Activated T-cell treated with anti-CD3 and anti-CD28 coated beads, Interleukin-2, amount 50 U/mL, for 4 hours (primary cell): Measurements from ENCODE around the gene WDR41. TPM values are rescaled to one million over a fixed set of nuclear protein-coding genes. Genes with fewer than 3 reads are reported as not detected.
"Not testable (repeated sequence)": the region's sequence is repeated elsewhere in the genome, so short reads cannot be mapped to it uniquely, and the experiment has no call there.

ENCODE experiments used
- ATAC-seq, 2 donors: fragments of 200-7000 bp; cut with Tn5 transposase; one replicate each; pipeline ENCODE4 v1.10.0; 2021
- DNase-seq: peaks from one replicate; pipeline ENCODE4 v3.0.0-alpha.2; 2020
- H3K27me3 Mint-ChIP-seq: one replicate; pipeline ENCODE4 v1.8.0; 2021; ENCODE audit warnings: low read depth, mixed read lengths
- H3K36me3 Mint-ChIP-seq: one replicate; pipeline ENCODE4 v1.8.0; 2022; ENCODE audit warnings: mixed read lengths; ENCODE audit not compliant: insufficient read depth
- H3K4me1 Mint-ChIP-seq: one replicate; pipeline ENCODE4 v1.8.0; 2021; ENCODE audit warnings: low read depth, mixed read lengths
- H3K4me3 Mint-ChIP-seq: one replicate; pipeline ENCODE4 v1.8.0; 2021; ENCODE audit warnings: mild to moderate bottlenecking, moderate library complexity, mixed read lengths
- H3K9me3 Mint-ChIP-seq: one replicate; pipeline ENCODE4 v1.8.0; 2021; ENCODE audit warnings: mixed read lengths
- total RNA-seq, 3 donors: library from RNA; stranded (reverse); gene quantifications; one replicate each; pipeline ENCODE4 v1.2.1, GENCODE V29; 2021

WDR41 gene
- total RNA-seq, 3 donors from 2014 or later = 11.5 to 17.9 (median 12.8) TPM

DNA sequence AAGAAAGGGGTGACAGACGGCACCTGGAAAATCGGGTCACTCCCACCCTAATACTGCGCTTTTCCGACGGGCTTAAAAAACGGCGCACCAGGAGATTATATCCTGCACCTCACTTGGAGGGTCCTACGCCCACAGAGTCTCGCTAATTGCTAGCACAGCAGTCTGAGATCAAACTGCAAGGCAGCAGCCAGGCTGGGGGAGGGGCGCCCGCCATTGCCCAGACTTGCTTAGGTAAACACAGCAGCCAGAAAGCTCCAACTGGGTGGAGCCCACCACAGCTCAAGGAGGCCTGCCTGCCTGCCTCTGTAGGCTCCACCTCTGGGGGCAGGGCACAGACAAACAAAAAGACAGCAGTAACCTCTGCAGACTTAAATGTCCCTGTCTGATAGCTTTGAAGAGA lies 17.1 kb downstream of the WDR41 start:
- not testable (repeated sequence) for H3K4me1 Mint-ChIP-seq, H3K4me3 Mint-ChIP-seq, H3K27me3 Mint-ChIP-seq, H3K9me3 Mint-ChIP-seq, DNase-seq, ATAC-seq
- H3K36me3 Mint-ChIP-seq = peaks cover 24% of the 10 kb centered on the region

DNA sequence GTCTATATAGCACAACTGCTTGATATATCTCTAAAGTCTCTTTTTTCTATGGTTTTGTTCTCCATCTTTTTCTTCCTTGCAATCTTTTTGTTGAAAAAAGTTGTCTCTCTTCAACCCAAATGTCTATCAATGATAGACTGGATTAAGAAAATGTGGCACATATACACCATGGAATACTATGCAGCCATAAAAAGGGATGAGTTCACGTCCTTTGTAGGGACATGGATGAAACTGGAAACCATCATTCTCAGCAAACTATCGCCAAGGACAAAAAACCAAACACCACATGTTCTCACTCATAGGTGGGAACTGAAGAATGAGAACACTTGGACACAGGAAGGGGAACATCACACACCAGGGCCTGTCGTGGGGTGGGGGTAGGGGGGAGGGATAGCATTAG lies 23.2 kb downstream of the WDR41 start:
- H3K4me3 Mint-ChIP-seq, DNase-seq, ATAC-seq, H3K4me1 Mint-ChIP-seq, H3K27me3 Mint-ChIP-seq: not testable (repeated sequence)
- Mint-ChIP-seq H3K9me3 (peaks cover 11% of the 10 kb centered on the region), H3K36me3 (peaks cover 27% of the 10 kb centered on the region)

DNA sequence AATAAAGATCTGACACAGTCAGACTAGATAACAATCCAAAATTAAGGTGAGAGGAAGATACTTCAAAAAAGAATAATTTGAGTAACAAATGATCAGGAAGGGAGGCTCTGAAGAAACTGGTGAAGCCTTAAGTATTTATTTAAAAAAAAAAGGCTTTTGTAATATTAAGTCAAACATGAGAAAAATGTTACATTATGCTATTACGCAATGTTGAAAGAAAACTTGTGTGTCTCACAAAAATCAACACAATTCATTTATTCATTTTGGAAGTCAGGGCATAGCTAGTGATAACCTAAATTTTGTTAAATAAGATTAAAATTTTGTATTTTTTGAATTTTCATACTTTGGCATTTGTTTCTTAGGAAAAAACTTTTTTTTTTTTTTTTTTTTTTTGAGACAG lies 28.2 kb downstream of the WDR41 start:
- no peak overlapping the region for H3K4me3 Mint-ChIP-seq
- peaks cover 2% of the 10 kb centered on the region for H3K9me3 Mint-ChIP-seq
- DNase-seq (no peak), ATAC-seq (no peak)
- H3K27me3 Mint-ChIP-seq = no peaks in the 10 kb centered on the region
- H3K4me1 Mint-ChIP-seq = peaks cover 3% of the 10 kb centered on the region
- H3K36me3 Mint-ChIP-seq = peaks cover 10% of the 10 kb centered on the region

DNA sequence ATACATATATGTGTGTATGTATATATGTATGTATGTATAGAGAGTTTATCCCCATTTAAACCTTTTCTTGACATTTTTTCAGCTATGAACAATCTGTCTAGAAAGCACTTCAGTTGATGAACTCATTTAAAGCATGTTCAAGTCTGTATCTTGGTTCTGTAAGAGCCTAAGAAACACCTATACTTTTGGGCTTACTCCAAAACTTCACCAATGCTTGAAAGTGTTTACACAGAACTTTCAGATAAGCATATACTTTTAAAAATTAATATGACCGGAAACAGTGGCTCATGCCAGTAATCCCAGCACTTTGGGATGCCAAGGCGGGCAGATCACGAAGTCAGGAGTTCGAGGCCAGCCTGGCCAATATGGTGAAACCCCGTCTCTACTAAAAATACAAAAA lies 30.8 kb downstream of the WDR41 start:
- Mint-ChIP-seq H3K27me3 (no peaks in the 10 kb centered on the region), H3K4me1 (peaks cover 2% of the 10 kb centered on the region), H3K4me3 (no peak overlapping the region), H3K36me3 (peaks cover 10% of the 10 kb centered on the region), H3K9me3 (no peaks in the 10 kb centered on the region)
- no peak for DNase-seq
- no peak for ATAC-seq

- H3K27me3 Mint-ChIP-seq = no peaks in the 10 kb centered on the region
- no peak for ATAC-seq
These were observed 38.0 kb downstream of the WDR41 start for GRCh38 chr5:77454123-77454522.

DNA sequence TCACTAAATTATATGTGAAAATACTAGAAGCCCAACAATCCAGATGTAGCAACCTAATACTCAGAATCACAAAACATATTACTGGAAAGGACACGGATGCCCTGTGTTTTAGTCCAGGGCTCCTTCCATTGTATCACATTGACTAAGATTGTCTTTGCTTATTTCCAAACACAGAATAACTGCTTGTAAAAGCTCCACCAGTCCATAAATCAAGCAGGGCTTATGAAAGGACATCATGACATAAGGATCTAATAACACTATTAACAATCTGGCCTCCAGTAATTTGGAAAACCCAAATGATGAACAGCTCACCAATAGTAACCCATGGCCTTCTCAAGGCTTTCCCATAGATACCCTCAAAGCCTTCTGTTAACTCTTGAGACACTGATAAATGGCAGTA lies 39.8 kb downstream of the WDR41 start:
- H3K36me3 Mint-ChIP-seq = peaks cover 29% of the 10 kb centered on the region
- no peaks in the 10 kb centered on the region for H3K27me3 Mint-ChIP-seq
- DNase-seq (no peak), ATAC-seq (no peak)
- no peaks in the 10 kb centered on the region for H3K9me3 Mint-ChIP-seq
- no peaks in the 10 kb centered on the region for H3K4me1 Mint-ChIP-seq
- H3K4me3 Mint-ChIP-seq = no peak overlapping the region

More at GRCh38 chr5:77454123-77454522, 38.0 kb downstream of the WDR41 start:
- peaks cover 21% of the 10 kb centered on the region for H3K36me3 Mint-ChIP-seq
- H3K4me1 Mint-ChIP-seq = no peaks in the 10 kb centered on the region
- no peaks in the 10 kb centered on the region for H3K9me3 Mint-ChIP-seq
- no peak for DNase-seq
- no peak overlapping the region for H3K4me3 Mint-ChIP-seq

DNA sequence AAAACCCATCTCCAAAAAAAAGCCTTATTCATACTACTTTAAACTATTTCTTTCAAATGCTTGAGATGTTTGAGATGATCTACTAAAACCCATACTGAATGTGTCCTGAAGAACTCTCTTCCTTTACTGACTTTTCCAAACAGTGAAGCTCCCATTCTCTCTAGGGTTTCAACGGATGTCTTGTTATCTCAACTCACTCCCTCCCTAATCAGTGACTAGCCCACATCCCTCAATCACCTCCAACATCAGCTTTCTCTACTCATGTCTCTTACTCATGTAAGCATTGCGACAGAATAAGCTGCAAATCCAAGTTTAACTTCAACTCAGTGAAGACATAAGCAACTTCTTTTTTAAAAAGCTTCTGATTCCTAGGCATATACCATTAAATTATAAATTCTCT lies 42.1 kb downstream of the WDR41 start:
- no peaks in the 10 kb centered on the region for H3K27me3 Mint-ChIP-seq
- no peak for DNase-seq
- no peaks in the 10 kb centered on the region for H3K9me3 Mint-ChIP-seq
- peaks cover 40% of the 10 kb centered on the region for H3K36me3 Mint-ChIP-seq
- H3K4me1 Mint-ChIP-seq = no peaks in the 10 kb centered on the region
- no peak overlapping the region for H3K4me3 Mint-ChIP-seq
- no peak for ATAC-seq

DNA sequence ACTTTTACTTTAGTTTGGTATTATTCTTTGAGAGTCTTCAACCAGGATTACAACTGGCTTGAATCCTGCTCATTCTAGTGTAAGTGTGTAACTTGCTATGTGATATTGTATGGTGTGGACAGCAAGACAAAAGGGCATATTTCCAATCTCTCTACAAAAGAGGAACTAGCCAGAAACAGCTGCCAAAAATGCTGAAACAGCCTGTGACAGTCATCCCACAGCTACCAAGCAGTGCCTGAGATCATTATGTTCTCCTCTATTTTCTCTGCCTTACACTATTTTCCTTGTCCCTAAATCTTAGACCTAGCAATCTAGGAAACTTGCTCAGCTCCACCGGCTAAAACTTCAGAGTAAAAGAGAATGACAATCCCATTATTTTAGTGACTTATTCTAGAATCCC lies 42.8 kb downstream of the WDR41 start:
- DNase-seq (no peak), ATAC-seq (no peak)
- Mint-ChIP-seq H3K9me3 (no peaks in the 10 kb centered on the region), H3K4me3 (no peak overlapping the region), H3K36me3 (peaks cover 45% of the 10 kb centered on the region), H3K27me3 (no peaks in the 10 kb centered on the region), H3K4me1 (no peaks in the 10 kb centered on the region)

GRCh38 chr5:77448831-77449230 lies 43.3 kb downstream of the WDR41 start:
- ATAC-seq (no peak), DNase-seq (no peak)
- Mint-ChIP-seq H3K4me1 (no peaks in the 10 kb centered on the region), H3K9me3 (no peaks in the 10 kb centered on the region), H3K27me3 (no peaks in the 10 kb centered on the region), H3K4me3 (no peak overlapping the region), H3K36me3 (peaks cover 46% of the 10 kb centered on the region)

GRCh38 chr5:77444356-77444755 lies 47.8 kb downstream of the WDR41 start:
- H3K36me3 Mint-ChIP-seq = peaks cover 45% of the 10 kb centered on the region
- H3K27me3 Mint-ChIP-seq = no peaks in the 10 kb centered on the region
- H3K4me1 Mint-ChIP-seq = no peaks in the 10 kb centered on the region
- H3K9me3 Mint-ChIP-seq = no peaks in the 10 kb centered on the region
- no peak for ATAC-seq
- DNase-seq = no peak
- no peak overlapping the region for H3K4me3 Mint-ChIP-seq

DNA sequence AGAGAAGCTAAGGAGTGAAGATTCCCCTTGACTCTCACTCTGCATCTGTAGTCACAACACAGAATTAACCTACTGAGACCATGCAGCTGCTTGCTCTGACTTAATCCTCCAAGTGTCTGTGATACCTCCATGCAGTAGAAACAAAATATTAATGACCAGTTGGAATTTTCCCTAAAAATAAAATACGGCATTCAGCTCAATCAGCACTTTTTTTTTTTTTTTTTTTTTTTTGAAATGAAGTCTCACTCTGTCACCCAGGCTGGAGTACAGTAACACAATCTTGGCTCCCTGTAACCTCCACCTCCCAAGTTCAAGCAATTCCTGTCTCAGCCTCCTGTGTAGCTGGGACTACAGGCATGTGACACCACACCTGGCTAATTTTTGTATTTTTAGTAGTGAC lies 48.4 kb downstream of the WDR41 start:
- Mint-ChIP-seq H3K27me3 (no peaks in the 10 kb centered on the region), H3K9me3 (no peaks in the 10 kb centered on the region), H3K4me3 (no peak overlapping the region), H3K4me1 (no peaks in the 10 kb centered on the region), H3K36me3 (peaks cover 38% of the 10 kb centered on the region)
- DNase-seq = no peak
- ATAC-seq = no peak

DNA sequence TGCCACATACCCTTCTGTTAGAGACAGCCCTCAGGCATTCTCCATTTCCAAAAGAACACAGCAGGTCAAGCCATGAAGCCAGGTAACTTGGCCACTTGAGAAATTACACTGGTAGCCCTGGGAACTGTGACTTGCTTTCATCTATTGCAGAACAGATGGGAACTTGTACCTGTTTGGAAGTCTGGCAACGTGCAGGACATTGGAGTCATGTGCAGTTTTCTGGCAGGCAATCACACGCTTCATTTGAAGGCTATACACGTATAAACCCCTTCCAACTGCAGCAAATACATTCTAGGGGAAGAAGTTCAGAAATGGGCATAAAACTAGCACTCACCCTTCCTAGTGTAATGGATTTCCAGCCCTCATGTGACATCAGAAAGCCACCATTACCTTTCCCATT lies 54.0 kb downstream of the WDR41 start:
- Mint-ChIP-seq H3K27me3 (no peaks in the 10 kb centered on the region), H3K9me3 (no peaks in the 10 kb centered on the region), H3K4me3 (no peak overlapping the region), H3K36me3 (peaks cover 37% of the 10 kb centered on the region), H3K4me1 (no peaks in the 10 kb centered on the region)
- ATAC-seq (no peak), DNase-seq (no peak)

DNA sequence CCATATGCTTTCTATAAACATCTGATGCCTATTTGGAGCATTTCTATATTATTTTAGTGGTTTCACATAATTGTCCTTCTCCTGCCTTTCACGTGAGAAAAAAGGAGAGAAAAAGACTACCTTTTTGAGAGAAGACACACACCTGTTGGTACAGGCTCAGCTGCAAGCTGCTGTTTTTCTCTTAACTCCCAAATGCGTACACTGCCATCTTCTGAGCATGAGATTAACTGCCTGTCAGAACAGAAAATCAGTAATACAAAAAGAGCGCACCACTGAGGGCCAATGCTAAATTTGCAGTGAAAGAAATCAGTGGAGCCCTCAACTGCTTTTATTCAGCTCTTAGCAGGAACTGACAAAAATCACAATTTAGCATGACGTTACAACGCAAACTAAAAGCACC lies 54.9 kb downstream of the WDR41 start:
- ATAC-seq (no peak), DNase-seq (no peak)
- no peaks in the 10 kb centered on the region for H3K4me1 Mint-ChIP-seq
- no peaks in the 10 kb centered on the region for H3K9me3 Mint-ChIP-seq
- H3K4me3 Mint-ChIP-seq = no peak overlapping the region
- H3K36me3 Mint-ChIP-seq = peaks cover 40% of the 10 kb centered on the region
- H3K27me3 Mint-ChIP-seq = no peaks in the 10 kb centered on the region

DNA sequence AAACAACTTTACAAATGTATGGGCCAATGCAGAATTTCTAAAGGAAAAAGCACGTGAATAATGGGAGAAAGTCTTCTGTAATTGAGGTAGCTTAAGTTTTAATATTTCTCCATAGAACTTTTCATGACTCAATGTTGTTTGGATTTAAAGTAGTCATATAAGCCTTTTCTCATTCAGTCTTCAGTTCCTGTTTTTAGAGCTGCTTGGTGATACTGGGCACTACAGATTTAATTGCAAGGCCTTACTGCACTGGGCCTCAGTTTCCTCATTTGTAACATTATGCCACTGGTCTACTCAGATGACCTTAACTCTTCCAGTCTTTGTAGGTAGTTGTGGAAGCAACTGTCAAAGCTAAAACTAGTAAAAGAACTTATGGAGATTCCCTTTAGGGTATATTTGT lies 60.4 kb downstream of the WDR41 start:
- Mint-ChIP-seq H3K9me3 (no peaks in the 10 kb centered on the region), H3K27me3 (no peaks in the 10 kb centered on the region), H3K4me1 (no peaks in the 10 kb centered on the region), H3K36me3 (peaks cover 33% of the 10 kb centered on the region), H3K4me3 (no peak overlapping the region)
- ATAC-seq = no peak
- no peak for DNase-seq

GRCh38 chr5:77431286-77431685 lies 60.8 kb downstream of the WDR41 start:
- ATAC-seq = peak in 1 of 2 donors; percentile 25
- no peak overlapping the region for H3K4me3 Mint-ChIP-seq
- no peaks in the 10 kb centered on the region for H3K27me3 Mint-ChIP-seq
- H3K4me1 Mint-ChIP-seq = no peaks in the 10 kb centered on the region
- H3K9me3 Mint-ChIP-seq = no peaks in the 10 kb centered on the region
- DNase-seq = no peak
- H3K36me3 Mint-ChIP-seq = peaks cover 31% of the 10 kb centered on the region

DNA sequence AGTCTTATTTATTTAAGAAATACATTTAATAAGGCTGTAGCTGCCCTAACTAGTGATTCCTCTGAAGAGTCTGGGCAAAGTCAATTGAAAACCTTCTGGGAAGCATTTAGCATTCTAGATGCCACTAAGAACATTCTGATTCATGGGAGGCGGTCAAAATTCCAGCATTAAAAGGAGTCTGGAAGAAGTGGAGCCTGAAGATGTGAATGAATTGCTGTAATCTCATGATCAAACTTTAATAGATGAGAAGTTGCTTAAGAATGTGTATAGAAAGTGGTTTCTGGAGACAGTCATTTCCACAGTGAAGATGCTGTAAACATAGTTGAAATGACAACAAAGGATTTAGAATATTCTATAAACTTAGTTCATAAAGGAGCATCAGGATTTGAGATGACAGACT lies 61.4 kb downstream of the WDR41 start:
- H3K4me1 Mint-ChIP-seq = no peaks in the 10 kb centered on the region
- no peaks in the 10 kb centered on the region for H3K9me3 Mint-ChIP-seq
- H3K27me3 Mint-ChIP-seq = no peaks in the 10 kb centered on the region
- H3K36me3 Mint-ChIP-seq = peaks cover 29% of the 10 kb centered on the region
- H3K4me3 Mint-ChIP-seq = no peak overlapping the region
- no peak for DNase-seq
- ATAC-seq = no peak
